Measurements from ENCODE around the gene SLC8A2.

- TF ChIP-seq REST (IDR thresholded peaks at IDR 0.05; ENCODE audit: unreplicated experiment), result no peak
- no peak for TF ChIP-seq CTCF (conservative IDR thresholded peaks at IDR 0.05; ENCODE audit: low read depth in 2 of 2)
These were observed 5.7 kb downstream of the SLC8A2 start for GRCh38 chr19:47465957-47466356.
